ENCODE data around the gene KCND2.

Gene KCND2

GRCh38 chr7:120723465-120724385 is 450.8 kb downstream of the KCND2 start:
- H3K4me3 ChIP-seq (replicated peaks; ENCODE audit: low read depth, low read length) = no peak overlapping the region
- TF ChIP-seq CTCF (IDR thresholded peaks at IDR 0.05; ENCODE audit: low read length, missing control alignments) = no peak
- DNase-seq (ENCODE audit: low read depth) = no peak

GRCh38 chr7:120724448-120724847 is 451.5 kb downstream of the KCND2 start:
- no peak for DNase-seq (ENCODE audit: low read depth)
- H3K4me3 ChIP-seq (replicated peaks; ENCODE audit: low read depth, low read length) = no peak overlapping the region
- no peak for TF ChIP-seq CTCF (IDR thresholded peaks at IDR 0.05; ENCODE audit: low read length, missing control alignments)

- no peak overlapping the region for H3K4me3 ChIP-seq (replicated peaks; ENCODE audit: low read depth, low read length)
- no peak for TF ChIP-seq CTCF (IDR thresholded peaks at IDR 0.05; ENCODE audit: low read length, missing control alignments)
- DNase-seq (ENCODE audit: low read depth) = no peak
Observed at GRCh38 chr7:120724955-120725354, 452.0 kb downstream of the KCND2 start.

GRCh38 chr7:120725376-120726039 is 452.5 kb downstream of the KCND2 start:
- H3K4me3 ChIP-seq (replicated peaks; ENCODE audit: low read depth, low read length) = no peak overlapping the region
- DNase-seq (ENCODE audit: low read depth) = peak; percentile 62
- TF ChIP-seq CTCF (IDR thresholded peaks at IDR 0.05; ENCODE audit: low read length, missing control alignments) = peak; percentile 67

GRCh38 chr7:120729245-120729644 is 456.3 kb downstream of the KCND2 start:
- TF ChIP-seq CTCF (IDR thresholded peaks at IDR 0.05; ENCODE audit: low read length, missing control alignments) = no peak
- H3K4me3 ChIP-seq (replicated peaks; ENCODE audit: low read depth, low read length) = no peak overlapping the region
- no peak for DNase-seq (ENCODE audit: low read depth)

- DNase-seq (ENCODE audit: low read depth) = no peak
- no peak for TF ChIP-seq CTCF (IDR thresholded peaks at IDR 0.05; ENCODE audit: low read length, missing control alignments)
- no peak overlapping the region for H3K4me3 ChIP-seq (replicated peaks; ENCODE audit: low read depth, low read length)
Observed at GRCh38 chr7:120731271-120731670, 458.3 kb downstream of the KCND2 start.
